ENCODE results near the gene PHF21A.

Gene PHF21A

DNA sequence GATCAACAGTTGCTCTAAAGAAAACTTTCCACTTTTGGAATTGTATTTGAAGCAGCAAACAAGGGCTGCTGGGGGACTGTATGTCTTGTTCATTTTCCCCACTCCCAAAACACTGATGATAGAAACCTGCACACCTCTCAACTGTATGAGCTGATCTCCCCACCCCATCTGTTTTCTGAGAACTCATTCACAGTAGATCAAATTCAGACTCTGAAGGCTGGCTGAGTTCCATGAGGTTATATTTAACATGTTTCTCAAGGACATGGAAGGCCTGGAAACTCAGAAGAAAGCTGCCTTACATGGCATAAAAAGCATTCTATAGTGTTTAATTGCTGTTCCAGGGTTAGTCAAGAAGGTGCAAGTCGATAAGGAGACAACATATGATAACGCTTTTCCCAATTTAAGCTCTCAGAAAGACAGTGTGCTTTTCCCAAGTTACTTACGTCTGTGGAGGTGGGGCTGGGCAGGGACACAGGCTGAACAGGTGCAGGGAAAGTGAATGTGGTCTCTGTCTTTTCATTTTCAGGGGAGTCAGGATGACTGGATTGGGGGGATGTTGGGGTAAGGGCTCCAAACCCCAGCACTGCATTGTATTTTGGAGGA, 175.8 kb downstream of the PHF21A start:
- Histone ChIP-seq H3K36me3 (ENCODE audit: control insufficient read depth, insufficient read depth, low read length) (peaks cover 28% of the 10 kb centered on the region), H3K27me3 (ENCODE audit: control insufficient read depth, insufficient read depth, low read length, poor library complexity, severe bottlenecking) (no peaks in the 10 kb centered on the region), H3K9me3 (ENCODE audit: control insufficient read depth, low read length) (no peaks in the 10 kb centered on the region), H3K4me1 (ENCODE audit: control insufficient read depth, insufficient read depth, low read length) (no peaks in the 10 kb centered on the region), H3K4me3 (ENCODE audit: insufficient read depth, low read depth, low read length) (no peak overlapping the region), H3K27ac (ENCODE audit: insufficient read depth, low read depth, low read length, poor library complexity, severe bottlenecking) (no peak overlapping the region)
- 95 to 96% methylated on average over 3 of the region's 3 CpGs for WGBS, 2 experiments

DNA sequence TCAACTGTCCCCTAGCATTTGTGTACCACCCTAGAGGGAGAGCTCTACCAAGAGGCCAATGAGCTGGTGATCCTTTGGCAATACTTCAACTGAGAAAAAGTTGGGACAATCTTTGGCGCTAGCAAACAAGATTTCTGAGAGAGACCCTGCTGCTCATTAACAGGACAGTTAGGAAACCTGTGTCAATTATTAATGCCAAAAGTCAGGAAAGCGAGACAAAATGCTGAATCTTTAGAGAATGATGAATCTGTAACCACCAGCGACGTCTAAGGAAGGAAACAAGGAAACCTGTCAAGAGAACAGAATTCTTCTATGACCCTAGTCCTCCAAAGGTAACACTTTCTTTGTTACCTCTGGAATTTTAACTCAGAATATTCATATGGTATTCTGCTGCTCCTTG, 178.9 kb downstream of the PHF21A start:
- no peaks in the 10 kb centered on the region for H3K9me3 ChIP-seq (ENCODE audit: control insufficient read depth, low read length)
- H3K27me3 ChIP-seq (ENCODE audit: control insufficient read depth, insufficient read depth, low read length, poor library complexity, severe bottlenecking): no peaks in the 10 kb centered on the region
- H3K36me3 ChIP-seq (ENCODE audit: control insufficient read depth, insufficient read depth, low read length): peaks cover 12% of the 10 kb centered on the region
- no peaks in the 10 kb centered on the region for H3K4me1 ChIP-seq (ENCODE audit: control insufficient read depth, insufficient read depth, low read length)
- WGBS, 2 experiments: 94 to 96% methylated on average over 4 of the region's 4 CpGs
- H3K4me3 ChIP-seq (ENCODE audit: insufficient read depth, low read depth, low read length): no peak overlapping the region
- no peak overlapping the region for H3K27ac ChIP-seq (ENCODE audit: insufficient read depth, low read depth, low read length, poor library complexity, severe bottlenecking)

- H3K36me3 ChIP-seq (ENCODE audit: control insufficient read depth, insufficient read depth, low read length): peaks cover 16% of the 10 kb centered on the region
- no peak overlapping the region for H3K27ac ChIP-seq (ENCODE audit: insufficient read depth, low read depth, low read length, poor library complexity, severe bottlenecking)
- no peak overlapping the region for H3K4me3 ChIP-seq (ENCODE audit: insufficient read depth, low read depth, low read length)
- no peaks in the 10 kb centered on the region for H3K27me3 ChIP-seq (ENCODE audit: control insufficient read depth, insufficient read depth, low read length, poor library complexity, severe bottlenecking)
- no peaks in the 10 kb centered on the region for H3K4me1 ChIP-seq (ENCODE audit: control insufficient read depth, insufficient read depth, low read length)
- no peaks in the 10 kb centered on the region for H3K9me3 ChIP-seq (ENCODE audit: control insufficient read depth, low read length)
- 92 to 99% methylated on average over 4 of the region's 4 CpGs for WGBS, 2 experiments
Measured at GRCh38 chr11:45941285-45941684, 180.0 kb downstream of the PHF21A start.

GRCh38 chr11:45939836-45940235, 181.4 kb downstream of the PHF21A start:
- H3K27me3 ChIP-seq (ENCODE audit: control insufficient read depth, insufficient read depth, low read length, poor library complexity, severe bottlenecking): no peaks in the 10 kb centered on the region
- no peaks in the 10 kb centered on the region for H3K9me3 ChIP-seq (ENCODE audit: control insufficient read depth, low read length)
- H3K4me3 ChIP-seq (ENCODE audit: insufficient read depth, low read depth, low read length): no peak overlapping the region
- H3K4me1 ChIP-seq (ENCODE audit: control insufficient read depth, insufficient read depth, low read length): no peaks in the 10 kb centered on the region
- no peak overlapping the region for H3K27ac ChIP-seq (ENCODE audit: insufficient read depth, low read depth, low read length, poor library complexity, severe bottlenecking)
- H3K36me3 ChIP-seq (ENCODE audit: control insufficient read depth, insufficient read depth, low read length): peaks cover 15% of the 10 kb centered on the region
- 82 to 97% methylated on average over 2 of the region's 2 CpGs for WGBS, 2 experiments

DNA sequence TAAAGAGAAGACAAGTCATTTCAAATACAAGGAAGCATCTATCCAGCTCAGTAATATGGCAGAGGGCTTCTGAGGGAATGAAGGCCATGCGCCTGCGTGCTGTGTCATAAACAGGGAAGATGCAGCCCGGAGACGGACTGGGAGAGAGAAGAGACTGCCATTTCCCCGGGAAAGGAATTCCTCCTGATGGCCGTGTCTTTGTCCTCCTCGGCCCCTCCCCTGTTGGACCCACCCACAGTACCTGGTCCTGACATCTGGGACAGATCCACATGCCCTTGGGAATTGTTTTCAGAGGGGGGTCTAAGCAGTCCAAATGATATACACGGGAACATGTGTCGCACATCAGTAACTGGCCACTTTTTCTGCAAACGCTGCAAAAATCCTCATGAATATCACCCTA, 183.3 kb downstream of the PHF21A start:
- Histone ChIP-seq H3K9me3 (ENCODE audit: control insufficient read depth, low read length) (no peaks in the 10 kb centered on the region), H3K36me3 (ENCODE audit: control insufficient read depth, insufficient read depth, low read length) (peaks cover 31% of the 10 kb centered on the region), H3K4me3 (ENCODE audit: insufficient read depth, low read depth, low read length) (no peak overlapping the region), H3K27ac (ENCODE audit: insufficient read depth, low read depth, low read length, poor library complexity, severe bottlenecking) (no peak overlapping the region), H3K27me3 (ENCODE audit: control insufficient read depth, insufficient read depth, low read length, poor library complexity, severe bottlenecking) (no peaks in the 10 kb centered on the region), H3K4me1 (ENCODE audit: control insufficient read depth, insufficient read depth, low read length) (no peaks in the 10 kb centered on the region)
- WGBS, 2 experiments: 88% methylated on average over 10 of the region's 10 CpGs

- 92 to 96% methylated on average over 4 of the region's 4 CpGs for WGBS, 2 experiments
Measured at GRCh38 chr11:45936511-45937054, 184.7 kb downstream of the PHF21A start.

DNA sequence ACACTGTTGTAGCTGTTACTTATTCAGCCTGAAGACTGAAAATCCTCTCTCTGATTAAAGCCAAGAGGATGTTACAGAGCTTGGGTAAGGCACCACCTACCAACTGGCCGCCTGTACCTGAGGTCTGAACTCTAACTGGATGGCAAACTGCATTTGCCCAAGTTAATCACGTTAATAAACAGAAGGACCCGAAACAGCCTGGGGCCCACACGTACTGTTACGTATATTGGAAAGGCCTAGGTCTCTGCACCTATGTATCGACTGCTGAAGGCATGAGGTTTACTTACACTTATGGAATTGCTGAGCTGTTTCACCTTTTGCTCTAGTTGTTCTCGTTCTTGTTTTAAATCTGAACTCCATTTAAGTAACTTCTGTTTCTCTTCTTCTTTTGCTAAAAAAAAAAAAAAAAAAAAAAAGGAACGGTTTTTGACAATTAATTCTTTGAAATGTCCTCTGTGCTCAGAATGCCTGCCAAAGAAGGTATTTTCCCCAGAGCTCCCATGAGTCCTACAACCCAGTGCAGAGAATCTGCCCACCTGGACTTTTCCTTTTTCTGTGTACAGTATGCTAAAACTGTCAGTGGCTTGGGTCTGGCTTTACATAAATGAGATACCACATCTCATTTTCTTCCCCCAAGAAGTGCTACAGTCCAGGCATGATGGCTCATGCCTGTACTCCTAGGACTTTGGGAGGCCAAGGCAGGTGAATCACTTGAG, 185.7 kb downstream of the PHF21A start:
- Histone ChIP-seq H3K36me3 (ENCODE audit: control insufficient read depth, insufficient read depth, low read length) (peaks cover 31% of the 10 kb centered on the region), H3K27ac (ENCODE audit: insufficient read depth, low read depth, low read length, poor library complexity, severe bottlenecking) (no peak overlapping the region), H3K4me1 (ENCODE audit: control insufficient read depth, insufficient read depth, low read length) (no peaks in the 10 kb centered on the region), H3K27me3 (ENCODE audit: control insufficient read depth, insufficient read depth, low read length, poor library complexity, severe bottlenecking) (no peaks in the 10 kb centered on the region), H3K4me3 (ENCODE audit: insufficient read depth, low read depth, low read length) (no peak overlapping the region), H3K9me3 (ENCODE audit: control insufficient read depth, low read length) (no peaks in the 10 kb centered on the region)
- WGBS, 2 experiments: 92 to 97% methylated on average over 8 of the region's 8 CpGs

More at GRCh38 chr11:45936511-45937054, 184.7 kb downstream of the PHF21A start:
- Histone ChIP-seq H3K27me3 (ENCODE audit: control insufficient read depth, insufficient read depth, low read length, poor library complexity, severe bottlenecking) (no peaks in the 10 kb centered on the region), H3K4me3 (ENCODE audit: insufficient read depth, low read depth, low read length) (no peak overlapping the region), H3K27ac (ENCODE audit: insufficient read depth, low read depth, low read length, poor library complexity, severe bottlenecking) (no peak overlapping the region), H3K36me3 (ENCODE audit: control insufficient read depth, insufficient read depth, low read length) (peaks cover 31% of the 10 kb centered on the region), H3K4me1 (ENCODE audit: control insufficient read depth, insufficient read depth, low read length) (no peaks in the 10 kb centered on the region), H3K9me3 (ENCODE audit: control insufficient read depth, low read length) (no peaks in the 10 kb centered on the region)

DNA sequence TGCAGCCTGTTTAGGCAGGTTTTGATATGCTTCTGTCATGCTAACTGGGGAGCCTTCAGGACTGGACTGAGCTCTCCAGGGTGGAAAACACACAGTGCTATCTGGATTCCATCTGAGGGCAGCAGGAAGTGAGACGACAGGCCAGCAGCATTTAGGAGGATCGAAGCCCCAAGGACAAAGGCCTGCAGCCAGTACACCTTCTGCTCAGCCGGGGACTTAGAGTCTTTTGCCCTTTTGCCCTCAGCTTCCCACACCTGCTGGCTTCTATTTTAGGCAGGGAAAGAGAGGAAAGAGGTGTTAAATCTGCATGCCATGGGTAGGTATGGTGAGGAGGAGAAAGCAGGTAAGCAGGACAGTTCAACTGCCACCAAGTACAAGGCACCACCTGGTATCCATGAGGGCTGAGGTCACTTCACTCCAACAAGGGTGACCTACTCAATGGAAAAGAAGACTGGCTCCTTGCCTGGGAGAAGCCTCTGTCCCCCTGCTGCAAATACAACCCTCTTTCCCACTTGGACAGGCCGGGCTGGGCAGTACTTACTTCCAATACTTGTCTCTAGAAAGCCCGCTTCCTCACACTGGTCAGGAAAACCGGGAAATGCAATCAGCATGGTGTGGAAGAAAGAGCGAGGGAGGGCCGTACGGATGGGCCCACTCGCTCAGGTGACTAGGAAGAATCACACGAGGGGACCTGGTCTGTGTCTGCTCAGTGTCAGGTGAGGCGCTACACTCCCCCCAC, 186.5 kb downstream of the PHF21A start:
- no peaks in the 10 kb centered on the region for H3K27me3 ChIP-seq (ENCODE audit: control insufficient read depth, insufficient read depth, low read length, poor library complexity, severe bottlenecking)
- H3K4me3 ChIP-seq (ENCODE audit: insufficient read depth, low read depth, low read length): no peak overlapping the region
- no peak overlapping the region for H3K27ac ChIP-seq (ENCODE audit: insufficient read depth, low read depth, low read length, poor library complexity, severe bottlenecking)
- WGBS, 2 experiments: 95% methylated on average over 12 of the region's 12 CpGs
- peaks cover 31% of the 10 kb centered on the region for H3K36me3 ChIP-seq (ENCODE audit: control insufficient read depth, insufficient read depth, low read length)
- H3K4me1 ChIP-seq (ENCODE audit: control insufficient read depth, insufficient read depth, low read length): no peaks in the 10 kb centered on the region
- H3K9me3 ChIP-seq (ENCODE audit: control insufficient read depth, low read length): no peaks in the 10 kb centered on the region

DNA sequence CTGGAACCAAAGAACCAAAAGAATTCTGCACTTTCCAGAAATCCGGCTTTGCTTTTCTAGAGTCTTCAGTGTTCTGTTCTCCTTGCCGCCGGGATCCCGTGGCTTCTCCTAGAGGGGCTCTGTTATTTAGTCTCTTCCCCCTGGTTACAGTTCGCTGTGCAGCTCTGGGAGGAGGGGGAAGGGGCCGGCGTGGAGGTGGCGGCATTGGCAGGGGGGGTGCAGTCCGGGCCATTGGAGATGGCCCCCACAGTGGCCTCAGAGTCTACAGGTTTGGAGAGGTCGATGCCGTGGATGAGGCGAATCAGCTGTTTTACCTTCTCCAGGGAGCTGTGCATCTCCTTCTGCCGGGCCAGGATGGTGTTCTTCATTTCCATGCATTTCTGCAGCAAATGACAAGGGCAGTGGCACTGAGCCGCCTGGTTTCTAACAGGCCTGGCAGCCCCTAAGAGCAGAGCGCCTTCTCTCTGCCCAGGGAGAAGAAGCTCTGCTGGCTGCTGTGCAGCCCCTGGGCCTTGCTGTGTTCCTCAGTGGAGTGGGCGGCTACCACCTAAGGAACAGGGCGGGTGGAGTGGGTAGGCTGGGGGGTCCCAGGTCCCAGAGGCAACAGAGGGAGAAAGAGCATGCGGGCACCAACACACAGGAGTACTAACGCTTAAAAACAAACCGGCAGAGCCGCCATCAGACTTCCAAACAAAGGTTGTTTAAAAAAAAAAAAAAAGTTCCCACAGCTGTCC, 187.2 kb downstream of the PHF21A start:
- Histone ChIP-seq H3K27ac (ENCODE audit: insufficient read depth, low read depth, low read length, poor library complexity, severe bottlenecking) (no peak overlapping the region), H3K4me3 (ENCODE audit: insufficient read depth, low read depth, low read length) (no peak overlapping the region), H3K27me3 (ENCODE audit: control insufficient read depth, insufficient read depth, low read length, poor library complexity, severe bottlenecking) (no peaks in the 10 kb centered on the region), H3K4me1 (ENCODE audit: control insufficient read depth, insufficient read depth, low read length) (no peaks in the 10 kb centered on the region), H3K9me3 (ENCODE audit: control insufficient read depth, low read length) (no peaks in the 10 kb centered on the region), H3K36me3 (ENCODE audit: control insufficient read depth, insufficient read depth, low read length) (peaks cover 31% of the 10 kb centered on the region)
- WGBS, 2 experiments: 95% methylated on average over 21 of the region's 21 CpGs
